ENCODE measurements around the gene SMIM29.
"Not testable (repeated sequence)": the region's sequence is repeated elsewhere in the genome, so short reads cannot be mapped to it uniquely, and the experiment has no call there.

The SMIM29 gene

DNA sequence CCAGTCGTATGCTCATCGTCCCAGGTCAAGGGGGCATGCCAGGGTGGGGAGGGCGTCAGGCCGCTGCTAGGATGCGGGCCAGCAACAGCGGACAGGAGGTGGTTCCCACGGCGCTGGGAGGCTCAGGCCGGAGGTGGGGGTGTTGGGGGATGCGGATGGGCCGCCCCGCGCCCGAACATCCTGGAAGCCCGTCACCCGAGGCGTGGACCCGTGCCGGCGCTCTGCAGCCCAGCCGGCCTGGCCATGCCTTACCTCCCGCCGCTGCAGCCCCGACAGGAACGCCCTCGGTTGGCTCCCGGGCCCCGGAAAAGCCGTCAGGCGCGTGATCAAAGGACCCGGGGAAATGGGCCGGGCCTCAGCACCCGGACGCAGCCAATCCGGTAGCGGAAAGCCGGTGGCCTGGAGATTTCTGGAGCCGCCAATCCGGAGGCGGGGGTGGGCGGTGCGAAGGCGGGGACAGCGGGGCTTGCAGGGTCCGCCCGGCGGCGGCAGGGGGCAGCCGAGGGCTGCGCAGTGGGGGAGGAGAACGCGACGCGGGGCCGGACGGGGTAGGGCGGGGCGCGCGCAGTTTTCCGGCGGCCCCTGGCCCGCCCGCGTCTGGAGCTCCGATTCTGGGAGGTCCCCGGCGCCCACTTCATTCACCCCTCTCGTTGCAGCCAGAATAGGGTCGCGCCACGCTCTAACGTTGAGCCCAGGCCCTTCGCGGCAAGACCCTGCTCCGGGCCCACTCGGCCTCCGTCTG is at the start of gene SMIM29:
TSS of gene SMIM29 (minus strand) at position 280 of the 742 bp plus-strand sequence. CDS start 1,215 bp downstream, outside the sequence.
- DNase-seq = peak; percentile 93

DNA sequence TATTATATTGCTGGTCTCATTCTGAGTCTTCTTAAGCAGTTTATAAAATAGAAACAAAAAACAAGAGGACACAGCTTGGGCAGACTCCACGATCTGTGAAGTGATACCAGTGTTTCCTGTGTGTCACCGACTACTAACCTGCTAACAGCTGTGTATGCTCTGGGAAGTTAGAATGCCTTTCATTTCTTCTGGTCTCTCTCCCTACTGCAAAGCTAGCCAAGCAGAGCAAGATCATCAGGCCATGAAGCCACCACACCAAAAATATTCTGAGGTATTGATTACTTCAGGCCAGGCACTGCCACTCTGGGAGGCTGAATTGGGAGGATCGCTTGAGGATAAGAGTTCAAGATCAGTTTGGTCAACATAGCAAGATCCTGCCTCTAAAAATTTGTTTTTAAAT is 46.9 kb upstream of the SMIM29 start:
- DNase-seq = no peak

DNA sequence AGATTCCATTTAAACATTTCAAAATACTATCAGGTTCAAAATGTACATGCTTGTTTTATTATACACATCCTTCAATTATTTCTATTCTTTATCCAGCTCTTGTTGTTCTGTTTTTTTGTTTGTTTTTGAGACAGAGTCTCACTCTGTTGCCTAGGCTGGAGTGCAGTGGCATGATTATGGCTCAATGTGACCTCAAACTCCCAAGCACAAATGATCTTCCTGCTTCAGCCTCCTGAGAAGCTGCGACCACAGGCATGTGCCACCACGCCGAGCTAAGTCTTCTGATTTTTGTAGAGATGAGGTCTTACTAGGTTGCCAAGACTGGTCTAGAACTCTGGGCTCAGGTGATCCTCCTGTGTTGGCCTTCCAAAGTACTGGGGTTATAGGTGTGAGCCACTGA is 44.1 kb upstream of the SMIM29 start:
- no peak for DNase-seq

DNA sequence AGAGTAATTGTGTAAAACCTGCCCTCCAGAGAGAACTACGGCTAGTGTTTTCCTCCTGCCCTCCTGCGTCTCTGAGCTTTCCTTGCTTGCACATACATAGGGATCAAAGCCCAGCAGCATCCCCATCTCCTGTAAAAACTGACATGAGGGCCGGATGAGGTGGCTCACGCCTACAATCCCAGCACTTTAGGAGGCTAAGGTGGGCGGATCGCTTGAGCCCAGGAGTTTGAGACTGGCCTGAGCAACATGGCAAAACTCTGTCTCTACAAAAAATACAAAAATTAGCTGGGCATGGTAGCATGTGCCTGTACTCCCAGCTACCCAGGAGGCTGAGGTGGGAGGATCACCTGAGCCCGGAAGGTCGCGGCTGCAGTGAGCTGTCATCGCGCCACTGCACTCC is 40.3 kb upstream of the SMIM29 start:
- DNase-seq = no peak

DNA sequence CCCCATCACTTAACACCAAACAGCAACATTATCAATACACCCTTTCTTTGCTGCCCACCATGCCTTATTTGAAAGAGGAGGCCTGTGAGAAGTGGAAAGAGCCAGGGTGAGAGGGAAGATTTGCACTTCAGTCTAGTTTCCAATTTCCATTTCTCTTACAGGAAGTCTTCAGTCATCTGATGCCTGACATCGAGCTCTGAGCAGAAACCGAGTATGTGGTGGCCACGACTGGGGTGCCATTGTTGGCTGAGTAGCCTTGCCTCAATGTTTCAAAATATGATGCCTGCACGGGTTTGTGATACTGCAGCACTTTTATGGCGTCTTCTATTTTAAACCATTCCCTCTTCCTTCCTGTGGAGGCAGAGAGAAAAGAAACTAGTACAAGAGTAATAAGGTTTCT is 39.8 kb upstream of the SMIM29 start:
- DNase-seq = no peak

DNA sequence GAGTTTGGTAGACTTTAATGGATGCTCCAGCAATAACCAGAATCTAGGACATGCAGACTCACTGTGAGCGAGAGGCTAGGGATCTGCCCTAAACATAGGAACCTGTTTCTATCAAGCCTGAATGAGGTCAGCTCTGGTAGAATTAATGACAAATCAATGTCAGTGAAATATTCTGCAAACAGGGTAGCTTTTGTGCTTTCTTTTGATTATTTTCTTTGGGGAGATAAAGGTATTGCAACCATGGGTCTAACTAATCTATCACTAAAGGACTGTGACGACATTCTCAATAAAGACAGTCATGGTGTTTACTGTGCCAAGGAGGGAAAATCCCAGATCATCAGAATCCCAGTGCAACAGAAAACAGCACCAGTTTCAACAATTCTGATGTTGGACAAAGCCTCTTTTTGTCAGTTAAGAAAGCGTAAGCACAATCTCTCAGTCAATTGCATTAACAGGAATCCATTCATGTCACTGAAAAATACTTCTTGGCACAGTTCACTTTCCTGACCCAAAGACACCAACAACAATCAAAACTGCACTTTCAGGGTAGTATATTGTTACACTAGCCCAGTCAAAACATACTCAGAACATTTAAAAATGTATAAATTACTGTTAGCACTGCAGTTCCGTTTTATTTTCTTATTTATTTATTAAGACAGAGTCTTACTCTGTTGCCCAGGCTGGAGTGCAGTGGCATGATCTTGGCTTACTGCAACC is 36.8 kb upstream of the SMIM29 start:
- no peak for DNase-seq

DNA sequence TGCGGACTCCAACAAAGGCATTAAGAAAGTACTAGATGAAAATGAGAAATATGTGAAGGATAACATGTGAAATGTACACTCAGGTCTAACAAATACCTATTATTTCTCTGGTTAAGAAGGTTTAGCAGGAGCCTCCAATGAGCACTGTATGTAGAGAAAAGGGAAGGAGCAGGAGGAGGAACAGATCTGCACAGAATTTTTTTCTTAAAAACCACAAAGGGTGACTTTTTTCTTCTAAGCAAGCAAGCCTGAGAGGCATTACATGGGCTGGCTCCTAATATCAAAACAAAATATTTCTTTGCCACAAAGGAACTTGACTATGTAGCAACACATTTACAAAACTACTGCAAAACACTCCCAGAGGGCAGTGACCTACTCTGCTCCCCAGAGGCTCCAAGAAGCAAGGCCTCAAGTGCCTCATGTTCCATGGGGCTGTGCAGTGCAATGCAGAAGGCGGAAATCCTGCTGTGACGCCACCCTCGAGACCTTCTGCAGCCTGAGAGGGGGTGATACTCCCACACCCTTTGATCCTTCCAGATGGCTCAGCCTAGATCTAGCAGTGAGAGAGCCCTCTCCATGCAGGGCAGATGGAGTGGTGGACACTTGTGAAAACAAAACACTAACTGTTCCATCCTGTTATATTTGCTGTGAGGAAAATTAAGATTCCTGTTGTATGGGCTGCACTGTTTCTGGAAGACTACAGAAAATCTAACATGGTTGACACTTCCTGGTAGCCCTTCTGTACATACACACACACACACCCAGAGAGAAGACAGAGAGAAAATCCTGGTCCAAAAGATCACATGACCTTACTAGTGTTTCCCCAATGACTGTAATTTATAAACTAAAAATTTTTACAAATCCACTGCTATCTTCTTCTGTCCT is 36.0 kb upstream of the SMIM29 start:
- DNase-seq = no peak

DNA sequence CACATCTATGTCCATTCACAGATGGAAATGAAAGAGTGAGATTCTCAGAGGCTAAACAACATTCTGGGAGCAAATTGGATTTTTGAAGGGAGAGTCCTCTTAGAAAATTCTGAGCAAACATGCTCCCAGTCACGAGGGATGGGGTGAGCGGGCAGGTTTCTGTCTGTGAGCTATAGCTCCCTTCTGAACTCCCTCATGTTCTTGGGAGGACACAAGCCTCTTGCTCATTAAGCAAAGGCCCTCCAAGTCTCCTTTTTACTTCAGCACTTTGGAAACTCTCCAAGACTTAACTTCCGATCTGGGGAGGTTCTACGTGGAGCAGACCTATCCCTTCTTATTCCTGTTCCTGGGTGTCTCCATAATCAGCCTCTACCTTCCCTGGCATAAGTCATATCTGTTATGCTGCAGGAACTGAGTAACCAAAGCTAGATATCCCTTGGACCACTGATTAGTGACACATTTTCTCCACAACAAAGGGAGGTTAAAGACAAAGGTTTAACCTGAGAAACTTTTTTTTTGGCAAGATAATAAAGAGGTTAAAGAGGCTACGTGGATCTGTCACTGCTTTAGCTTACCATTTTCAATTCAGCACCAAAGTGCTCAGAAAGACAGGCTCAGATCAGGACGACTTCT is 33.0 kb upstream of the SMIM29 start:
- DNase-seq = no peak

DNA sequence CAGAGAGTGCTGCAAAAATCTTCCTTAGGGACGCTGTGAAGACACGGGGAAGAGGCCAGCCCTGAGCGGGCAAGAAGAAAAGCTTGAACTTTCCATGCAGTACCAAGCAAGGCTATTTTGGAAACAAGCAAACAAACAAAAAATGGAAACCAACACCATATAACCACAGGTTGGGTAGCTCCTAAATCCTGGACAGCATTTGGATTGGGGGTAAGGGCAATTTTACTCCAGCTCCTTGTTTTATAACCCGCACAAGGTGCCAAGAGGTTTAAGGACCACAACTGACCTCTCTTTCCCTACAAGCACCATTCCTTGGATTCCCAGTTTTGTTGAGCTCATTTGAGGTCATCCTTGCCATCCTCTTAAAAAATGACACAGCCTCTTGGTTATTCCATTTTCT is 31.4 kb upstream of the SMIM29 start:
- DNase-seq = no peak

DNA sequence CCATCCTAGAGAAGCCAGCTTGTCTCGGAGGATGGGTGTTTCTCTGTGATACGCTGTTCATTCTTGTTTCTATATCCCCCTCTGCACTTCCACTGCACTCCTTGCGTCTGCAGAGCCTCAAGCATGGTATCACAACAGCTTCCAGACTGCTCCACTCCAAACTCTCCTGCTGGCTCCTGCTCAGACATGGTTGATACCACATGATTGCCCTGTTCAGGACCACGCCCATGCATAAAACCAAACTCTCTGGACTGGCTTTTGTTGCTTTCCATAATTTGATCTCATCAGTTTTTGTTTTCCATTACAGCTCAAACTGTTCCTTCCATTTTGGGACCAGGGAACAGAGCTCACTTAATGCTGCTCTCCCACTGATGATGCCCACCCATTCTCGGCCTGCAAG is 30.0 kb upstream of the SMIM29 start:
- DNase-seq = no peak

DNA sequence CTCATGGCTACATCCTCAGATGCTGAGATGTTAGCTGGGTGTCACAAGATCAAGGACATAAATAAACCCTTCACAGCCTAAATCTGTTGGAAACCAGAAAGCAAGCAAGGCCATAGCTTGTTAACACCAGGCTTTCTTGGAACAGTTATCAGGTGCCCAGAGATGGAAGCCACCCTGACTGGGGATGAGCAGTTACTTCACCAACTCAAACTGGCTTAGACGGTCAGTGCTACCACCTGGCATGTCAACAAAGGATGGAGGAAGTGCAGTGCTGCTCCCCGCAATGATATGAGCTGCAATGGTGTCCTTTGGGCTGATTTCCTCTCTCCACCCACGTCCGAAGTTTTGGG is 28.9 kb upstream of the SMIM29 start:
- DNase-seq = no peak

DNA sequence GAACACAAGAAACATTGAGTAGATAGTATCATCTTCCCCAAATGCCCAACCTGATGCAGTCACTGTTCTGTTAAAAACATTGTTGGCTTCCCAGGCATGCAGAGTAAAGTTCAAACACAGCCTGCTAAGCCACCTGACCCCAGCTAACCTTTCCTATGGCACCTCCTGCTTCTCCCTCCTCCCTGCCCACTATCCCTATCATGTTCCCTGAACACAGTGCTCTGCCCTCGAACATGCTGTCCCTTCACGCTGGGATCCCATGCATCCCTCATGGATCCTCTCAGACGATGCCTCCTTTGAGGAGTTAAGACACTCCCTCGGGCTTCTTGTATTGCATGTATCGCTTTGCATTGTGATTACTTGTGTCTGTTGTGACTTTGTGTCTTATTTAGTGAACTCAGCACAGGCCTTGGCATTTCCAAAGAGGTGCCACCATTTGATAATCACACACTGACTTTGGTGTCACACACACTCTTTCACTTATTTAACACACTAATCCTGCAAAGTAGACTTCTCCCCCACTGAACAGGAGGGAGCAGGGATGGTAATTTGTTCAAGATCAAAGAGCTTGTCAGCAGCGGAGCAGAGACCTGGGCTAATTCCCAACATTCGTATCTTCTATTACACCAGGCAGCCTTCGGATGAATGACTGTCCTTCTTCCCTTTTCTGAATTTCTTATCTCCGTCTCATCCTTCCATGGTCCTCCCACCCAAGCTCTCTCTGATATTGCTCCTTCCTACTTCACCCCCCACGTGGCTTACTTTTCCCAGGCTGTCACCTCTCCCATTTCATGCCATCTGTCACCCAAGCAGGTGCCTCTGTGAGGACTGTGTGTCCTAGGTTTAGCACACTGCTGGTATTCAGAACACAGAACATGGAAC is 28.3 kb upstream of the SMIM29 start:
- DNase-seq = no peak

DNA sequence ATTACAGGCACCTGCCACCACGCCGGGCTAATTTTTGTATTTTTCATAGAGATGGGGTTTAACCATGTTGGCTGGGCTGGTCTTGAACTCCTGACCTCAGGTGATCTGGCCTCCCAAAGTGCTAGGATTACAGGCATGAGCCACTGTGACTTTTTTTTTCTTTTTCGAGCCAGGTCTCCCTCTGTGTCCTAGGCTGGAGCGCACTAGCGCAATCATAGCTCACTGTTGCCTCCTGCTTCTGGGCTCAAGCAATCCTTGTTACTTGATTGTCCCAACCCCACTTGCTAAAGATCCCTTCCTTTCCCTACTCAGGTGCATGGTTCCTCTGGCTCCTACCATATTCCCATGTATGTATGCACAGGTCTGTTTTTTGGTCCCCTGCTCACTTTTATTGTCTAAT is 27.4 kb upstream of the SMIM29 start:
- DNase-seq = no peak

DNA sequence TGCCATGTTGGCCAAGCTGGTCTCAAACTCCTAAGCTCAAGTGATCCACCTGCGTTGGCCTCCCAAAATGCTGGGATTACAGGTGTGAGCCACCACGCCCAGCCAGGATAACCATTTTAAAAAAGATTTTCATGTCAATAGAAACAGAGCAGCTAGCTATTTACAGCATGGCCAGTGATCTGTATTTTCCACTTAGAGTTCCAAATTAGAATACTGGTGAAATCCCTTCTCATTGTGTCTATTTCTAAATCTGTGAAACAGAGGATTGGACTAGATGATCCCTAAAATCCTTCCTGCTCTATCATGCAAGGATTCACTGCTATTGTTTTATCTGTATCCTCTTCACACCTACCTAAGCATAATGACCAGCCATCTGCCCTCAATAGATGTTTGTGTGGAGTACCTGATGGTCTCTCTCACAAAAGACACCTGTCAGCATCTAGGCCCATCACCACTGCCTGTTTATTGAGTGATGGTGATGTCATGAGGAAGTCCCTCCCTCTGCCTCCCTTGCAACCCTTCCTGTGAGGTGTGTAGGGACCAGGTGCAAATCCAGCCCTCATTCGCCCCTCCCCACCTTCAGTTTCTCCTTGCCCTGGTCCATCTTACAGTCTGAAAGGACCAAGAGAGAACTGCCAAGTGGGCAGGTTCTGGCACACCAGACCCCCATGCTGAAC is 26.5 kb upstream of the SMIM29 start:
- no peak for DNase-seq

DNA sequence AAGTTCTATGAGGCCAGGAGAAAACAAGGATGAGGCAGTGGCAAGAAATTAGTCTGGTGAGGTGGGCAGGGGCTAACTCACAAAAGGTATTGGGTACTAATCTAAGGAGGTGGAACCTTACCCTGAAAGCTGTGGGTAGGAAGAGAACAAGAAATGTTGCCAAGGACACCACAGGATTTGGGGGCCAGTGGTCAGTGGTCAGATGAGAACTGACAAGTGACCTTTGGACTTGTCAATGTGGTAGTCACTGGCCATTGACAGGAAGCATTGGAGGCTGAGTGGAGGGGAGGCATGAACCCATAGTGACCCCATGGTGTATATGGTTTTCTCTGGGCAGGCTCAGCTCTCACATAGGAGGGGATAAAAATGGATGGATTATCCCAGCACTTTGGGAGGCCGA is 25.3 kb upstream of the SMIM29 start:
- DNase-seq = no peak

DNA sequence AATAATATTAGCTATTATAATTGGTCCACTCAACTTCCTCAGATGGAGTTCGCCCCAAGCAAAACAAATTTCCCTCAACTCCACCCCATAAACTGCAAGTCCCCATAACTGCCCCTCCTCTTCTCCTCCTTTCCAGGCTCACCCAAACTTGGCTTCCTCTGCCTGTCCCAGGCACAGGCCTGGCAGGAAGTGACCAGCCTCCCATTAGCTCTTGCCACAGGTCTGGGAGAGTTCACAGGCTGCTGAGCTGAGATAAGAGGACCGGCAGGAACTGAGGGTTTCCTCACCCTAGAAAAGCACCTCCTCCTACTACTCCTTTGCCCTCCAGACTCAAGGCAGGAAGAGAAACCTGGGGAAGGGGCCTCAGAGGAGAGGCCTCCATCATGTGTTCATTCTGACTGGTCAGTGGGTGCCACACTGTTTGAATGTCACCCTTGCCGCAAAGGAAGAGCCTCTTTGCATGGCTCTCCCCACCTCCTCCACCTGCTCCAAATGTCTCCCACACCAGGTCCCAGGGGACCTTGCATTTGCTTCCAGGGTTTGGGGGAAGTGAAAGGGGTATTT is 24.5 kb upstream of the SMIM29 start:
- DNase-seq = no peak

DNA sequence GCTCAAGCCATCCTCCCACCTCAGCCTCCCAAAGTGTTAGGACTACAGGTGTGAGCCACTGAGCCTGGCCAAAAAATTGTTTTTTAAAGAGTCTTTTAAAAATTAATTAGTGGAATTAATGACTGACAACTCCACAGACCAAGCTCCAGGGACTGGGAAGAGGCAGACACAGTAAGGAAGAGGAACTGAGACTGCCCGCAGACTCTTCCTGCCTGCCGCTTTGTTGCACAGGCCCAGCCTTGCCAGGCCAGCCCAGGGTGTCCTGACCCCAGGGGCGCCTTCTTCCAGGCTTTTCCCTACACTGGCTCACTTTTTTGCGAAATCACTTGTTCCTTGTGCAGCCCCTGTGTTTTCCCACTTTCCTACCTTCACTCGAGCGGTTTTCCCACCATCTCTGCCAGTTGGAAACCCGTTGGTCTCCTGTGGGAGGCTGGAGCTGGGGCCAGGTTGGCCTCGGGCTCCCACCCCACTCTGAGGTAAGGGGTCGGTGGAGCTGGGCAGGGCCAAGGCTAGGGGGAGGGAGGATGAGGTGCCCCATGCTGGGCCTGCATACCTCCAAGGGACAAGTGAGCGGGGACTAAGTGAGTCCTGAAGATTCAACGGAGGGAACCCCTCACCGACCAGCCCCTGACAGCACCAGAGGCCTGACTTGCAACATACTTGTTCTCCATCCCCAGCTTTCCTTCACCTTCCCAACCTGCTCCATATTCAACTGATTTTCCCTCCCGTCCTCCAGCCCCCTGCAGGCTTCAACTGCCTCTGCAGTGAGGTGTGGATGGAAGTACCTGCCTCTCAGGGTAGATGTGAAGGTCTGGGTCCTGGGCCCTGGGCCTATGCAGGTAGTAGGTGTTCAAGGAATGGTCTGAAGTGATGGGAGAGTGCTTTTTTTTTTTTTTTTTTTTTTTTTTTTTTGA is 23.5 kb upstream of the SMIM29 start:
- DNase-seq = no peak

DNA sequence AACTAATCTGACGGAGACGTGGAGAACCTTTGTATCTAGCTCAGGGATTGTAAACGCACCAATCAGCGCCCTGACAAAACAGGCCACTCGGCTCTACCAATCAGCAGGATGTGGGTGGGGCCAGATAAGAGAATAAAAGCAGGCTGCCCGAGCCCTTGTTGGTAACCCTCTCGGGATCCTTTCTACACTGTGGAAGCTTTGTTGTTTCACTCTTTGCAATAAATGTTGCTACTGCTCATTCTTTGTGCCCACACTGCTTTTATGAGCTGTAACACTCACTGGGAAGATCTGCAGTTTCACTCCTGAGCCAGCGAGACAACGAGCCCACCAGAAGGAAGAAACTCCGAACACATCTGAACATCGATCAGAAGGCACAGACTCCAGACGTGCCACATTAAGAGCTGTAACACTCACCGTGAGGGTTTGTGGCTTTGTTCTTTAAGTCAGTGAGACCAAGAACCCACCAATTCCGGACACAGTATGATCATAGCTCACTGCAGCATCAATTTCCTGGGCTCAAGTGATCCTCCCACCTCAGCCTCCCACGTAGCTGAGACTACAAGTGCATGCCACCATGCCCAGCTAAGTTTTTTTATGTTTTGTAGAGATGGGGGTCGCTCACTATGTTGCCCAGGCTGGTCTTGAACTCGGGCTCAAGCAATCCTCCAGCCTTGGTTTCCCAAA is 21.0 kb upstream of the SMIM29 start:
- not testable (repeated sequence) for DNase-seq

DNA sequence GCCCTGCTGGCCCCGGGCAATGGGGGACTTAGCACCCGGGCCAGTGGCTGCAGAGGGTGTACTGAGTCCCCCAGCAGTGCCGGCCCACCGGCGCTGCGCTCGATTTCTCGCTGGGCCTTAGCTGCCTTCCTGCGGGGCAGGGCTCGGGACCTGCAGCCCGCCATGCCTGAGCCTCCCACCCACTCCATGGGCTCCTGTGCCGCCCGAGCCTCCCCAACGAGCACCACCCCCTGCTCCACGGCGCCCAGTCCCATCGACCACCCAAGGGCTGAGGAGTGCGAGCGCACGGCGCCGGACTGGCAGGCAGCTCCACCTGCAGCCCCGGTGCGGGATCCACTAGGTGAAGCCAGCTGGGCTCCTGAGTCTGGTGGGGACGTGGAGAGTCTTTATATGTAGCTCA is 20.3 kb upstream of the SMIM29 start:
- not testable (repeated sequence) for DNase-seq

DNA sequence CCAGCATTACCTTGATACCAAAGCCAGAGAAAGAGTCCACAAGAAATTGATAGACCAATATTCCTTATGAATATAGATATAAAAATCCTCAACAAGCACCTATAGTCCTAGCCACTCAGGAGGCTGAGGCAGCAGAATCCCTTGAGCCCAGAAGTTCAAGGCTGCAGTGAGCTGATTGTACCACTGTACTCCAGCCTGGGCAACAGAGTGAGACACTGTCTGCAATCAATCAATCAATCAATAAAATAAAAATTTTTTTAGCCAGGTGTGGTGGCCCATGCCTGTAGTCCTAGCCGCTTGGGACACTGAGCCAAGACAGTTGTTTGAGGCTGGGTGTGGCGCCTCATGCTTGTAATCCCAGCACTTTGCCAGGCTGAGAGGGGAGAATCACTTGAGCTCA is 18.9 kb upstream of the SMIM29 start:
- no peak for DNase-seq

All from NCI-H1105 (cell line).